Erythroblast (primary cell): Measurements from ENCODE around the gene AKR7A3.

ENCODE experiments used
- GATA1 ChIP-seq: IDR thresholded peaks from 2 replicates; pipeline ENCODE4 v1.6.1; 2011; ENCODE audit warnings: low read depth, mild to moderate bottlenecking, control low read depth, low read length, moderate library complexity
- POLR2A ChIP-seq: IDR thresholded peaks from 2 replicates; pipeline ENCODE4 v1.6.1; 2011; ENCODE audit warnings: mild to moderate bottlenecking, low read length

GRCh38 chr1:19287436-19288185 lies 959 bp downstream of the AKR7A3 start:
- no peak for TF ChIP-seq POLR2A
- TF ChIP-seq GATA1, result no peak
